DND-41 (cell line): Measurements from ENCODE around the gene TACO1.

Source experiments
- EZH2 ChIP-seq: IDR thresholded peaks from 3 replicates; pipeline ENCODE4 v1.6.1; 2012; ENCODE audit warnings: borderline replicate concordance, low read depth, mild to moderate bottlenecking, moderate library complexity, low read length, inconsistent platforms; ENCODE audit not compliant: severe bottlenecking
- TF ChIP-seq, protein P1 (sequence below): IDR thresholded peaks from 2 replicates; pipeline ENCODE4 v1.5.1; 2012; ENCODE audit warnings: borderline replicate concordance, low read length, moderate library complexity, mild to moderate bottlenecking; ENCODE audit not compliant: poor library complexity, severe bottlenecking; ENCODE audit errors: extremely low read depth

DNA sequence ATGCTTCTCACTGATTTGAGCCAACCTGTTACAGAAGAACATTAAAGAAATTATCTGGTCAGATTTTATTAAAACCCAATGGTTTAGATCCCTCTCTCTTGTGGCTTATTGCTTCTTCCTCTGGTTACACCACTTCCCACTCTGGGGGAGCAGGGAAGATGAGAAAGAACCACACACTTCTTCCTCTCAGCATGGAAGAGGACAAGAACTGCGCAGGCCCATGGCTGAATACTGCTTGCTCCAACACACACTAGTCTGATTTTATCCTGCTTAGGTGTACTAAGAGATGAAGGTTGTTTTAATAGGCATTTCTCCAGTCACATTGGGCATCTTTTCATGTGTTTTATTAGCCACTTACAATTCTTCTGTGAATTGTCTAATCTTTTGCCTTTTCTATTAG, 49.1 kb downstream of the TACO1 start:
- no peak for TF ChIP-seq EZH2
- TF ChIP-seq, protein P1, sequence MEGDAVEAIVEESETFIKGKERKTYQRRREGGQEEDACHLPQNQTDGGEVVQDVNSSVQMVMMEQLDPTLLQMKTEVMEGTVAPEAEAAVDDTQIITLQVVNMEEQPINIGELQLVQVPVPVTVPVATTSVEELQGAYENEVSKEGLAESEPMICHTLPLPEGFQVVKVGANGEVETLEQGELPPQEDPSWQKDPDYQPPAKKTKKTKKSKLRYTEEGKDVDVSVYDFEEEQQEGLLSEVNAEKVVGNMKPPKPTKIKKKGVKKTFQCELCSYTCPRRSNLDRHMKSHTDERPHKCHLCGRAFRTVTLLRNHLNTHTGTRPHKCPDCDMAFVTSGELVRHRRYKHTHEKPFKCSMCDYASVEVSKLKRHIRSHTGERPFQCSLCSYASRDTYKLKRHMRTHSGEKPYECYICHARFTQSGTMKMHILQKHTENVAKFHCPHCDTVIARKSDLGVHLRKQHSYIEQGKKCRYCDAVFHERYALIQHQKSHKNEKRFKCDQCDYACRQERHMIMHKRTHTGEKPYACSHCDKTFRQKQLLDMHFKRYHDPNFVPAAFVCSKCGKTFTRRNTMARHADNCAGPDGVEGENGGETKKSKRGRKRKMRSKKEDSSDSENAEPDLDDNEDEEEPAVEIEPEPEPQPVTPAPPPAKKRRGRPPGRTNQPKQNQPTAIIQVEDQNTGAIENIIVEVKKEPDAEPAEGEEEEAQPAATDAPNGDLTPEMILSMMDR = no peak
